T-helper 17 cell (primary cell): ENCODE measurements around the gene FOXO1. TPM values are rescaled to one million over a fixed set of nuclear protein-coding genes. Genes with fewer than 3 reads are reported as not detected.

ENCODE experiments used
- ATAC-seq: fragments of 150-1000 bp; cut with Tn5 transposase; 2 replicates; pipeline ENCODE4 v1.10.0; 2021; ENCODE audit warnings: mild to moderate bottlenecking, moderate library complexity
- DNase-seq, 3 donors: peaks; one replicate each; pipeline versions ENCODE4 v3.0.0 to v3.0.0-alpha.2; 2020 to 2021
- H3K9me3 ChIP-seq: one replicate; pipeline ENCODE4 v1.7.0; 2013; ENCODE audit warnings: low read length, mild to moderate bottlenecking; ENCODE audit not compliant: control insufficient read depth, poor library complexity, severe bottlenecking
- H3K27ac Mint-ChIP-seq: one replicate; pipeline ENCODE4 v1.8.0; 2022; ENCODE audit warnings: mild to moderate bottlenecking, moderate library complexity, mixed read lengths
- H3K27me3 Mint-ChIP-seq: one replicate; pipeline ENCODE4 v1.8.0; 2022; ENCODE audit warnings: mixed read lengths
- H3K36me3 Mint-ChIP-seq: one replicate; pipeline ENCODE4 v1.8.0; 2022; ENCODE audit warnings: low read depth, mixed read lengths
- H3K4me1 Mint-ChIP-seq: one replicate; pipeline ENCODE4 v1.8.0; 2022; ENCODE audit warnings: mild to moderate bottlenecking, mixed read lengths
- H3K4me3 Mint-ChIP-seq: one replicate; pipeline ENCODE4 v1.8.0; 2022; ENCODE audit warnings: mild to moderate bottlenecking, moderate library complexity, mixed read lengths
- total RNA-seq, 4 donors: library from RNA in 2 of 4; stranded (reverse) in 2 of 4; gene quantifications; one replicate each; pipeline ENCODE4 v1.2.3 and lab custom pipeline; 2022 to 2026

FOXO1 gene
- total RNA-seq, 2 donors from 2014 or later: 72.9 to 86.1 TPM

DNA sequence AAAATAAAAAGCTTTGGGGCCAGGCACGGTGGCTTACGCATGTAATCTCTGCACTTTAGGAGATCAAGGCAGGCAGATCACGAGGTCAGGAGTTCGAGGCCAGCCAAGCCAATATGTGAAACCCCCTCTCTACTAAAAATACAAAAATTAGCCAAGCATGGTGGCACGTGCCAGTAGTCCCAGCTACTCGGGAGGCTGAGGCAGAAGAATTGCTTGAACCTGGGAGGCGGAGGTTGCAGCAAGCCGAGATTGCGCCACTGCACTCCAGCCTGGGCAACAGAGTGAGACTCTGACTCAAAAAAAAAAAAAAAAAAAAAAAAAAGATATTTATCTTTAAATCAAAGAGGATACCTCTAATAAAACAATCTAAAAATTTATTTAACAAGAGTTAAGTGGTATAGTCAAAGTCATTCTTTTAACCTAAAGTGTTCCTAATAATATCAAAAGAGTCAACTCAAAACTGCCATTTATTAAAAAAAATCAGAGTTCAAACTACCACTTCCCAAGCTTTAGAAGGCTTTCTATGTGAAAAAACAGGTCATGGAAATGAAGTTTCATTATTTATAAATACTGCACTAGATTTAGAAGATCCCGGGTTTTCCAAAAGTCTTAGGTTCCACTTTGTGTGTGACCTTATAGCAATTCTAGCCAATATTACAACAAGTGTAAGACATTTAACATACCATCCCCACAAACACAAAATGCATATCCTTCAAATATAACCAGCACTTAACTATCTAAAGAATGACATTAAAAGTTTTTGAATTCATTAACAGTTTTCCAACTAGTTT lies 4.4 kb downstream of the FOXO1 start:
- peak overlapping the region; percentile 96 for H3K27ac Mint-ChIP-seq
- H3K27me3 Mint-ChIP-seq: no peaks in the 10 kb centered on the region
- peaks cover 2% of the 10 kb centered on the region for H3K36me3 Mint-ChIP-seq
- peak overlapping the region; percentile 94 for H3K4me3 Mint-ChIP-seq
- peaks cover 37% of the 10 kb centered on the region for H3K4me1 Mint-ChIP-seq
- no peaks in the 10 kb centered on the region for H3K9me3 ChIP-seq
- DNase-seq (no peak), ATAC-seq (no peak)

DNA sequence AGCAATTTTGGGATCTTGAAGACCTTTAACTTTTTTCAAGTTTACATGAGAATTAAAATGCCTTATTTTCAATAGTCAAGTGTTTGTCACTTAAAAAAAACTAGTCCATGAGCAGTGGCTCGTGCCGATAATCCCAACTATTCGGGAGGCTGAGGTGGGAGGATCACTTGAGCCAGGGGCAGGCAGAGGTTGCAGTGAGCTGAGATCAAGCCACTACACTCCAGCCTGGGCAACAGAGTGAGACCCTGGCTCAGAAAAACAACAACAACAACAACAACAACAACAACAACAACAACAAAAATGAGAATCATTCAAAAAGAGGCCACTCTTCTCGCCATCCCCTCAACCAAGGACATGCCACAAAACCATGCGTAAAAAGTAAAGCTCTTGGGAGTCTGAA lies 5.7 kb downstream of the FOXO1 start:
- peak overlapping the region; percentile 96 for H3K27ac Mint-ChIP-seq
- no peaks in the 10 kb centered on the region for H3K27me3 Mint-ChIP-seq
- no peaks in the 10 kb centered on the region for H3K9me3 ChIP-seq
- peaks cover 2% of the 10 kb centered on the region for H3K36me3 Mint-ChIP-seq
- ATAC-seq (no peak), DNase-seq (no peak)
- peak overlapping the region; percentile 66 for H3K4me3 Mint-ChIP-seq
- peaks cover 45% of the 10 kb centered on the region for H3K4me1 Mint-ChIP-seq

DNA sequence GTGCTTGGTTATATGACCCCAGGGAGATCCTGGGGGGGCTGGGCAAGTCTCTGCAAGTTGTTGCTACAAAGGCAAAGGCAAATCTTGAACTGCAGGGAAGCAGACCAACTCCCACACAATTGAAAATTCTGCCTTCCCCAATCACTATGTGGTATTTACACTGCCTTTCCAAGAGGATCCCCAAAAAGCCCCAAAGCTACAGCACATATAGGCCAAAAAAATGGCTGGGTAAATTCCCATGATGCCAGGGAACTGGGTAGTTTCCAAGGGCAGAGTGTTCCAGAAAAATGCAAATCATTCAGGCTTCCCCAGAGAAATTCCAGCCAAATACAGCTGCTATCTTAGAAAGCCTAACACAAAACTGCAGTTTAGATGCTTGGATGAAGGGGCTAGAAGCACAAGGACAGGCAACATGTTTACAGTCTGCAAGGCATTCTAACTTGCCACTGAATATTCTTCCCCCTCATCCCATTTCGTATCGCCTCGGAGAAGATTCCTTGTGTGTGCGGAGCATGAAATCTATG lies 6.2 kb downstream of the FOXO1 start:
- no peak for ATAC-seq
- DNase-seq: no peak
- no peaks in the 10 kb centered on the region for H3K9me3 ChIP-seq
- no peaks in the 10 kb centered on the region for H3K27me3 Mint-ChIP-seq
- H3K4me1 Mint-ChIP-seq: peaks cover 45% of the 10 kb centered on the region
- H3K27ac Mint-ChIP-seq: peak overlapping the region; percentile 96
- peaks cover 1% of the 10 kb centered on the region for H3K36me3 Mint-ChIP-seq
- peak overlapping the region; percentile 55 for H3K4me3 Mint-ChIP-seq

DNA sequence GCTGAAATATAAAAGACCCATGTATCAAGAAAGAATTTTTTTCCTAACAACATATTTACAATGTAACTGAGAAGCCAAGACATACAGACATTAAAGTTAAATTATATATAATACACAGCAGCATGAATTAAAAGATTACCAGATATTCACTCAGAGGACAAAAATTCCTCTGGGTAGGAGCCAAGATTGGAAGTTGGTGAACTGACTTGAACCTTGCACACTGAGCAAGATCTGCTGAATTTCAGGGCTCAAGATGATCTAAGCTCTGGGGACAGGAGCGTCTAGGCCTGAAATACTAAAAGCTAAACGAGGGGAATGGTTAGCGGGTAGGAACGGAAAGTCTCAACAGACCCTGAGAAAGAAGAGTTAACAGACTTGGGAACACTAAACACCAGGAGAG lies 8.5 kb downstream of the FOXO1 start:
- DNase-seq (no peak), ATAC-seq (no peak)
- Mint-ChIP-seq H3K27ac (peak overlapping the region; percentile 93), H3K36me3 (no peaks in the 10 kb centered on the region), H3K4me1 (peaks cover 61% of the 10 kb centered on the region), H3K27me3 (no peaks in the 10 kb centered on the region), H3K4me3 (peak overlapping the region; percentile 69)
- H3K9me3 ChIP-seq: no peaks in the 10 kb centered on the region

DNA sequence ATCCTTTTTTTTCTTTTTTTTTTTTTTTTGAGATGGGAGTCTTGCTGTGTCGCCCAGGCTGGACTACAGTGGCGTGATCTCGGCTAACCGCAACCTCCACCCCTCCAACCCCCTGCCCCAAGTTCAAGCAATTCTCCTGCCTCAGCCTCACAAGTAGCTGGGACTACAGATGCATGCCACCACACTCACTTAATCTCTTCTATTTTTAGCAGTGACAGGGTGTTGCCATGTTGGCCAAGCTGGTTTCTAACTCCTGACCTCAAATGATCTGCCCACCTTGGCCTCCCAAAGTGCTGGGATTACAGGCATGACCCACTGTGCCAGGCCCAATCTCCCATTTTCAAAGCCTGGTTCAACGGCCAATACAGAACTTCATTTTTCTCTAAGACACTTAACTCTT lies 9.1 kb downstream of the FOXO1 start:
- H3K9me3 ChIP-seq: no peaks in the 10 kb centered on the region
- DNase-seq: no peak
- peak overlapping the region; percentile 69 for H3K4me3 Mint-ChIP-seq
- H3K4me1 Mint-ChIP-seq: peaks cover 65% of the 10 kb centered on the region
- H3K27me3 Mint-ChIP-seq: no peaks in the 10 kb centered on the region
- H3K36me3 Mint-ChIP-seq: no peaks in the 10 kb centered on the region
- peak overlapping the region; percentile 93 for H3K27ac Mint-ChIP-seq
- ATAC-seq: no peak

DNA sequence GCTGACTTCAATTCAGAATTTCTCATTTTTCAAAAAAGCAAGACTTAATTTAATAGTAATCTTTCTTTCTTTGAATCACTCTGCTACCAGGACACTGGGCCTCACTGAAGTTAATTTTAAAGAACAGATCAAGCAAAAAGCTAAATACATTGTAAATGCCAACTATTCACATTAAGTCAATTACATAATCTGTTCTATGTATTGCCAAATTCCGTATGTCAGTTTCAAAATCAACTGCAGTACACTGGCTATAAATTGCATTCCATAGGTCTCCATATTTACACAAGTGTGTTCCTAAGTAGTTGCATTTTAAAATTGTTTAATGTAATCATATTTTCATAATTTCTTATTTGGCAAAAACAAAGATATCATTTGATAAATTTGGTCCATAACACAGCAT lies 10.1 kb downstream of the FOXO1 start:
- DNase-seq (no peak), ATAC-seq (no peak)
- Mint-ChIP-seq H3K36me3 (no peaks in the 10 kb centered on the region), H3K27ac (peak overlapping the region; percentile 93), H3K4me1 (peaks cover 68% of the 10 kb centered on the region), H3K4me3 (no peak overlapping the region), H3K27me3 (no peaks in the 10 kb centered on the region)
- no peaks in the 10 kb centered on the region for H3K9me3 ChIP-seq

DNA sequence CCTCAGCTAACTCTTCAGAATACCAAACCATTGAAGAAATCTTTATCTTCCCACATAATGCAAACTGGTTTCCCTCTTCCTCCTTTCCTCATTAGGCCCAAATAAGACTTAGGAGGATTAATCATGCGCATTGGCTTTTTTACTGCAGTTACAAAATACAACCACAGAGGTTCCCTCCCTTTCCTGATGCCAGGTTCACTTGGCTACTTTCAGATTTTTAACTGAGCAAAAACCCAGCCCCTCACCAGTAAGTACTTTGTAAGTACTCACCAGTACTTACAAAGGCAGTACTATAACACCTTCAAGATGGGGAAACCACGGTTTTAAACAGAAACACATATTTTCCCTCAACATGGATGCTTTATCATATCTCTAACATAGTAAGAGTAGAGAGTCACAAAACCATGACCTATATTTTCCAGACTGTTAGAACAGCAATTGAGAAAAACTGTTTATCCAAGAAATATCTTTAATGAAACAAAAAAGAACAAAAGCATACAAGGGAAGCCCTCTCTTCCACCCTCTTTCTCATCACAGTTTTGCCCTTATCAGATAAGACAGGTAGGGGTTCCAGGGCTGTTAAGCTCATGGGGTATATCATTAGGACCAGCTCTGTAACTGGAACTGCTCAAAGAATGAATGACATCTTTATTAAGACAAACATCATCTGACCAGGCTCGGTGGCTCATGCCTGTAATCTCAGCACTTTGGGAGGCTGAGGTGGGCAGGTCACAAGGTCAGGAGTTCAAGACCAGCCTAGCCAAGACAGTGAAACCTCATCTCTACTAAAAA lies 12.7 kb downstream of the FOXO1 start:
- H3K9me3 ChIP-seq: no peaks in the 10 kb centered on the region
- Mint-ChIP-seq H3K4me3 (peak overlapping the region; percentile 89), H3K27ac (peak overlapping the region; percentile 96), H3K4me1 (peaks cover 67% of the 10 kb centered on the region), H3K27me3 (no peaks in the 10 kb centered on the region), H3K36me3 (no peaks in the 10 kb centered on the region)
- DNase-seq (no peak), ATAC-seq (peak; percentile 74)

DNA sequence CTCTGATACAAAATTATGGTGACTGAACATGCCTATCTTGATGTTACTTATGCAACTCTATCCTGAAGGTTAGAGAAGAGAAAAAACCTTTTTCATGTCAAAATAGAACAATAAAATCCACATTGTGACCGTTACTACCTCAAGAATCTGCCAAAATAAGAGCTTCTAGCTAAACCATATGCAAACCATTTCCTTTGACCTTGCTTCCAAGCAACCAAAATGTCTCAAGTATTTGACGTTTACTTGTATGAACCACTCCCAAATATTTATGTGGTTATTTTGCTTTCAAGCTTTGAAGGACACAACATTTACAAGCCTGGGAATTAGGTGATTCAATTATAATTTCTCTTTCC lies 13.9 kb downstream of the FOXO1 start:
- no peak for DNase-seq
- Mint-ChIP-seq H3K27me3 (no peaks in the 10 kb centered on the region), H3K27ac (peak overlapping the region; percentile 96), H3K4me3 (peak overlapping the region; percentile 89), H3K4me1 (peaks cover 69% of the 10 kb centered on the region), H3K36me3 (no peaks in the 10 kb centered on the region)
- peak; percentile 32 for ATAC-seq
- no peaks in the 10 kb centered on the region for H3K9me3 ChIP-seq

DNA sequence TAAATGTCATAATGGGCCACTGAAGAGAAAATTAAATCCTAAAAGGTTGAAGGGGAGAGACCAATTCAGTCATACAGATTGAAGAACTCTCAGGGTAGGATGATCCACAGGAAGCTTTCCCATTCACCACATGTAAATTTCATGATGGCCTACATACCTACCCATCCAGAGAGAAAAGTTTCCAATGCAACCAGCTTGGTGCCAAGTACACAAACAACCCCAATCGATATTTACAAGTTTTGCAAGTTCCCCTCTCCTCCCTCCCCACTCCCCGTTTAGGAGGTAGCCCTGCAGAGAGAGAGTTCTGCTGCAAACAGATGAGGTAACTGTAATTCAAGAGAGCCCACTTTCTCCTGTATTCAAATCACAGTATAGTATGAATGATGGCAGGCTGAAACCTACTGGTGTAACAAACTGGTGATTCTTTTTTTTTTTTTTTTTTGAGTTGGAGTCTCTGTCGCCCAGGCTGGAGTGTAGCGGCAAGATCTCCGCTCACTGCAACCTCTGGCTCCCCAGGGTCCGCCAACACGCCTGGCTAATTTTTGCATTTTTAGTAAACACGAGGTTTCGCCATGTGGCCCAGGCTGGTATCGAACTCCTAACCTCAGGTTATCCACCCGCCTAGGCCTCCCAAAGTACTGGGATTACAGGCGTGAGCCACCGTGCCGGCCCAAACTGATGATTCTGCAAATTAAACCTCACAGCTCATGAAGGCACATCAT lies 14.4 kb downstream of the FOXO1 start:
- Mint-ChIP-seq H3K4me1 (peaks cover 71% of the 10 kb centered on the region), H3K27ac (peak overlapping the region; percentile 96), H3K4me3 (peak overlapping the region; percentile 89), H3K27me3 (no peaks in the 10 kb centered on the region), H3K36me3 (no peaks in the 10 kb centered on the region)
- no peaks in the 10 kb centered on the region for H3K9me3 ChIP-seq
- DNase-seq (no peak), ATAC-seq (no peak)

DNA sequence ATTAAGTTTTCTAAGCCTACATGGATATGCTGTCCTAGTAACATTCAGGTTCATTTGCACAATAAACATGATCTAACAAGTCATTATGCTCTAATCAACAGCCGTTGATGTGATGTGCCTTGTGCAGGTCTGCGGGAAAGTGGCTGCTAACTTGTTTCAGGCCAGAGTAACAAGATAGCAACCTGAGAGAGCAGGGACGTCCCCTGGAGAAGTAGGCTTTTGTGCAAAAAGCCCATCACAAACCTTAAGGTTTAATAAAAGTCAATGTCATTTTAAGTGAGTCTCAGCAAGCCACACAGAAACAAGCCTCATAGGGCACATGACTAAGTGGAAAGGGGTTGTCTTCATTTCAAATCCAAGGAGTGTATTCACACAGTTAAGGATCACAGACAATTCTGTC lies 17.6 kb downstream of the FOXO1 start:
- Mint-ChIP-seq H3K27ac (peak overlapping the region; percentile 75), H3K4me3 (no peak overlapping the region), H3K36me3 (no peaks in the 10 kb centered on the region), H3K4me1 (peaks cover 77% of the 10 kb centered on the region), H3K27me3 (no peaks in the 10 kb centered on the region)
- H3K9me3 ChIP-seq: no peaks in the 10 kb centered on the region
- ATAC-seq (no peak), DNase-seq (no peak)

DNA sequence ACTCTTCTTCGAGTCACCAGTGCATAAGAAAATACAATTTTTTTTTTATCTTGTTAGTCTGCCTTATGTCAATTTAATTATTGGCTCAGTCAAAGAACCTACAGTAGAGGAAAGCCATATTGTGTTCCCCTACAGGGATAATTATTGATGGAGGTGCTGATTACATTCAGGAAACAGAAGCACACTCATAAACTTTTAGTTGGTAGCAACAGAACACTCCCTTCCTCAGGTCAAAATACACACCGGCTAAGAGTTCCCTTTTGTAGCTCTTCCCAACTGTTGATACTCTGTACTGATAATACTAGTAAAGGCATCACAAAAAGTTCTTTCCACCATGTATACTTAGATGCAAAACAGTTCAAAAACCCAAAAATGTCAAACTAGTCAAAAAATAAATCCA lies 18.4 kb downstream of the FOXO1 start:
- peak overlapping the region; percentile 25 for H3K4me3 Mint-ChIP-seq
- no peaks in the 10 kb centered on the region for H3K27me3 Mint-ChIP-seq
- ATAC-seq (no peak), DNase-seq (no peak)
- H3K9me3 ChIP-seq: no peaks in the 10 kb centered on the region
- peak overlapping the region; percentile 75 for H3K27ac Mint-ChIP-seq
- peaks cover 76% of the 10 kb centered on the region for H3K4me1 Mint-ChIP-seq
- H3K36me3 Mint-ChIP-seq: no peaks in the 10 kb centered on the region

DNA sequence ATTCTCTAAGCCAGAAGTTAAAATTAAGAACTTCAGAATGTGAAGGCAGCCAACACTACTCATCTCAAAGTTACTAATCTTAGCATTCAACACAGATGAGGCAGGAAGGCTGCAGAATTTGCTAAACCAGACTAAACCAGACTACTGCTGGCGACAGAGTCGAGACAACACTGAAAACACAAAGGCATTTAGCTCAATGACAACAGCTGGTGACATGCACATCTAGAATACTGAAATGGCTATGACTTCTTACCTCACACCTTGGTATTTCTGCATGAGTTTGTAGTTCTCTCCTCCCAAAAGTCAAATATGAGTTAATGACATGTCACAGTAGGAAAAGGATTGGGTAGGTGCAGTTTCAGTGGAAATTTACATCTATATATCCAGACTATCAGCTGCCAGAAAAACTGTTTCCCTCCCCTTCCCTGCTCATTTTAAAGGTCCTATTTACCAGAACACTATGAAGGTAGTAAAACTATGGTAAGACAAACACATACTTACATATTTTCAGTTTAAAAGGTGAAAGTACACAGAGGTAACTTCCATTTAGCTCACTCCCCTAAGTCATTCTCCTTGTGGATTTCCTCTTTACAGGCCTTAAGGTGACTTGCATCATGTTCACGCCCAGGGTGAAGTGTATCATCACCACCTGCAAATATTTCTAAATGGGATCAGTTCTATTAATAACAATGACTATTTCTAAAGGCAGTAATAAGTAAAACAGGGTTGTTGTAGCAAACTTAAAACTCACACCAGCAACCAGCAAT lies 21.4 kb downstream of the FOXO1 start:
- peak overlapping the region; percentile 90 for H3K27ac Mint-ChIP-seq
- no peaks in the 10 kb centered on the region for H3K36me3 Mint-ChIP-seq
- DNase-seq (no peak), ATAC-seq (peak; percentile 61)
- peaks cover 76% of the 10 kb centered on the region for H3K4me1 Mint-ChIP-seq
- no peaks in the 10 kb centered on the region for H3K9me3 ChIP-seq
- peak overlapping the region; percentile 62 for H3K4me3 Mint-ChIP-seq
- no peaks in the 10 kb centered on the region for H3K27me3 Mint-ChIP-seq
